Effector memory CD8-positive, alpha-beta T cell (primary cell): ENCODE measurements around the gene EHF.
A peak's percentile ranks its signal among the peaks of the same experiment; 100 is the strongest.

ENCODE experiments used
- ATAC-seq: fragments of 150-1000 bp; cut with Tn5 transposase; replicated peaks from 2 replicates; pipeline ENCODE4 v1.10.0; 2021; ENCODE audit warnings: mild to moderate bottlenecking, moderate library complexity
- DNase-seq, 3 experiments: peaks; one replicate each; pipeline ENCODE4 v3.0.0; 2021
- H3K27ac Mint-ChIP-seq, 2 donors: one replicate each; pipeline ENCODE4 v1.8.0; 2022; ENCODE audit warnings: mild to moderate bottlenecking in 2 of 2, mixed read lengths in 2 of 2, moderate library complexity in 2 of 2
- H3K27me3 Mint-ChIP-seq, 2 donors: one replicate each; pipeline ENCODE4 v1.8.0; 2022; ENCODE audit warnings: mixed read lengths in 2 of 2
- H3K36me3 Mint-ChIP-seq: one replicate; pipeline ENCODE4 v1.8.0; 2022; ENCODE audit warnings: mild to moderate bottlenecking, moderate library complexity, mixed read lengths; ENCODE audit not compliant: insufficient read depth
- H3K4me1 Mint-ChIP-seq, 2 donors: one replicate each; pipeline ENCODE4 v1.8.0; 2022; ENCODE audit warnings: low read depth in 2 of 2, mixed read lengths in 2 of 2
- H3K4me3 Mint-ChIP-seq, 2 donors: one replicate each; pipeline ENCODE4 v1.8.0; 2022; ENCODE audit warnings: mild to moderate bottlenecking in 2 of 2, mixed read lengths in 2 of 2, moderate library complexity in 2 of 2
- H3K9me3 Mint-ChIP-seq, 2 donors: one replicate each; pipeline ENCODE4 v1.8.0; 2022; ENCODE audit warnings: mixed read lengths in 2 of 2

EHF gene

DNA sequence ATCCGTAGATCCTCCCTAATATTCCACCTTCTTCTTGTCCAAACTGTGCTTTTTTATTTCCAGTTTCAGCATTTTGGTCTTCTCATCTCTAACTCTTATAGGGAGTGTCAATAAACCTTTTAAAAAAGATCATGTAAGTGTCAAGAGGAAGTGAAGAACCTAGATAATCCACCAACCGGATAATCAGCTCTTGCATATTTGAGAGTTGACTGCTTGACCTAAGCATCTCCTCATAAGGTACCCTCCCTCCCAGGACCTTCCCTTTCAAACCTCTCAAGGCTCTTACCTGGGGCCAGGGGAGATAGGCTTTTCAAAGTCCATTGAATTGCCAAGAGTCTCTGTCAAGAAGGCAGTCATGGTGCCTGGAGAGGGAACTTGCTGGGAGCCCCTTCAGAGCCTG is 691 bp upstream of the EHF start:
- H3K27me3 Mint-ChIP-seq, result peaks cover 50 to 54% of the 10 kb centered on the region in 2 donors
- H3K9me3 Mint-ChIP-seq, result no peaks in the 10 kb centered on the region
- DNase-seq (no peak), ATAC-seq (no peak)
- no peak overlapping the region for H3K4me3 Mint-ChIP-seq
- H3K36me3 Mint-ChIP-seq, result peaks cover 4% of the 10 kb centered on the region
- peaks cover 6 to 17% of the 10 kb centered on the region in 2 donors for H3K4me1 Mint-ChIP-seq
- no peak overlapping the region for H3K27ac Mint-ChIP-seq

DNA sequence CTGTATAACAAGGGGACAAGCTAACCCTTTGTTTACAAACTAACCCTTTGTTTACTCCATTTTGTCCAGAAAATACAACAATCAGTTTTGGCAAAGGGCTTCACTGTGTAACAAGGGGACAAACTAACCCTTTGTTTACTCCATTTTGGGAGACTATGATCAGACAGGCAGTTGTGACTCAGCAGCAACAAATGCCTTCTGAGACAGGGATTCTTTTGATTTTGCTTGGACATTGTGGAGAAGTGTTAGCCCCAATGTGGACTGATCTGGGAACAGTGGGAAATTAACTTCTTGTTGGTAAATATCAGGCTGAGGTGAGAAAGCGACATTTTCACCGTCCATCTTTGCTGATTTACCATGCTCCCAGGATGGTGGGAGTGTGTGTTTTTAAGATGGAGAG is 983 bp downstream of the EHF start:
- Mint-ChIP-seq H3K36me3 (peaks cover 4% of the 10 kb centered on the region), H3K4me1 (peaks cover 7 to 17% of the 10 kb centered on the region in 2 donors), H3K9me3 (no peaks in the 10 kb centered on the region), H3K27ac (no peak overlapping the region), H3K27me3 (peaks cover 65 to 66% of the 10 kb centered on the region in 2 donors), H3K4me3 (no peak overlapping the region)
- no peak for ATAC-seq
- no peak for DNase-seq

DNA sequence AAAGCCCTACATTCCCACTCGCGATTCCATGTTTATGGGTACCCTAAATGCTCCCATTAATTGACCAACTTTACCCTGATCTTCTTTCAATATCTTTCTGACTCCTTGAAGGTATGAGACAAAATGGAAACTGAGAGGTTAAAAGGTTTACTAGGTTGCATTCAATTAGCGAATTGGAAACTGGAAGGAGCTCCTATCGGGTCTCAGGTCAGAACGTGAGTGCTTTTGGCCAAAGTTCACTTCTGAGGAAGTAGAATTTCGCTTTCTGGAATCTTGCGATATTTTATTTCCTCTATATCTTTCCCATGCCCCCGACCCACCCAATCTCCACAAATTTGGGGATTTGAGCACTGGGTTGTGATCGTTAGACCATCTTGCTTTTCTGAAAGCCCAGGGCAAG is 2.6 kb downstream of the EHF start:
- Mint-ChIP-seq H3K27ac (no peak overlapping the region), H3K36me3 (peaks cover 4% of the 10 kb centered on the region), H3K4me1 (peaks cover 7 to 17% of the 10 kb centered on the region in 2 donors), H3K27me3 (peaks cover 66% of the 10 kb centered on the region in 2 donors), H3K4me3 (peak overlapping the region; percentile 64 to 71), H3K9me3 (no peaks in the 10 kb centered on the region)
- no peak for ATAC-seq
- no peak for DNase-seq

DNA sequence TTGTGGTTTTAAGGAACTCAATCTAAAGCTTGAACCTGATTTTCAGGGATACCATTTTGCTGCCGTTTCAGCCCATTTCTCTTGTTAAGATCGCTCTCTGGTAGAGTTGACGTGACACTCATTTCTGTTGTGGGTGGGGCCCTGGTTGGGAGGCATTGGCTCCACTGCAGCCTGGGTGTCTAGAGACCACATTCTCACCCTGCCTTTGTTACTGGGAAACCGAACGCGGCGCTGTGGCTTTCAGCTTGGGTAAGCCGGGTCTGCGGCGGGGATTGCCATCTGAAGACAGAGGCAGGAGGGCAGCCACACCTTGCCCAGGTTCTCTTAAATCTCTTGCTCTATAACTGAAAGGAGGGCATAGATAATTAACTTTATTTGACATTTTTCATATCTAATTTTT is 3.2 kb downstream of the EHF start:
- Mint-ChIP-seq H3K36me3 (peaks cover 4% of the 10 kb centered on the region), H3K27ac (peak overlapping the region in 1 of 2 donors; percentile 50), H3K4me1 (peaks cover 7 to 17% of the 10 kb centered on the region in 2 donors), H3K27me3 (peaks cover 66 to 71% of the 10 kb centered on the region in 2 donors), H3K4me3 (peak overlapping the region; percentile 64 to 71), H3K9me3 (no peaks in the 10 kb centered on the region)
- DNase-seq, result peak; percentile 58 to 65 (median 65)
- ATAC-seq, result peak; percentile 98

DNA sequence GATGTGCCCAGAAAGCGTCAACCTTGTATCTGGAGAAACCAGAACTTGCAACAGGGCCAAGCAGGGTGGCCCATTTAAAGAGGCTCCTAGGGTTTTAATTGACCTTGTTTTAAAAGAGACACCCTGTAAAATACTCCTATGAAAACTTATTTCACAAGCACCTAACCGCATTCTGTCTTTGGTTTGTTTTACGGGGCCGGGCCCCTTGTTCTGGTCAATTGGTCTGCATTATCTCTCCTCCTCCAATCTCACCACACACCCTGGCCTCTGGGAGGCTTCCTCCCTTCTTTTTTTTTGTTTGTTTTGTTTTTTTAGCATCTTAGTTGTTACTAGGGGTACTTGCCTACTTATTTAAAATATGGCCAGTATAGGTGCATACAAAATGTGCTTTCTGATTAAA is 4.7 kb downstream of the EHF start:
- H3K36me3 Mint-ChIP-seq, result peaks cover 4% of the 10 kb centered on the region
- peaks cover 51 to 71% of the 10 kb centered on the region in 2 donors for H3K27me3 Mint-ChIP-seq
- no peak overlapping the region for H3K27ac Mint-ChIP-seq
- no peak overlapping the region for H3K4me3 Mint-ChIP-seq
- peaks cover 7 to 17% of the 10 kb centered on the region in 2 donors for H3K4me1 Mint-ChIP-seq
- ATAC-seq (no peak), DNase-seq (no peak)
- H3K9me3 Mint-ChIP-seq, result no peaks in the 10 kb centered on the region

DNA sequence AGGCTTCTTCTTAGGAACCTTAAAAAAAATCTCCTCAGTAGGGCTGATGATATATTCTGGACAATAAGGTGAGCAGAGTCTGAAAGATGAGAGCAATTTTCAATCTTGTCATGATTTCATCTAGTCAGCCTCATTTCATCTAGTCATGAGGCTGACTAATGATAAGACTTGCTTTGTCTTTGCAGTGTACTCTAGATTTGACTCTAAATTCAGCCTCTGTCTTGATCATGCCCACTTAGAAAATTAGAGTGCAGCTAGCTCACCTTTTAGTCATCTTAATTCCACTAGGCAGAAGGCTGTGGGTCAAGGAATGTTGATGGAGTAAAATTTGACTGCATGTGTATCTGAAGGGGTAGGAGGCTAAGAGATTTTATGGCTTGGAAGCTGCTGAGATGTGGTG is 5.5 kb downstream of the EHF start:
- Mint-ChIP-seq H3K27ac (no peak overlapping the region), H3K4me1 (peaks cover 7 to 17% of the 10 kb centered on the region in 2 donors), H3K9me3 (no peaks in the 10 kb centered on the region), H3K4me3 (no peak overlapping the region), H3K27me3 (peaks cover 45 to 66% of the 10 kb centered on the region in 2 donors), H3K36me3 (peaks cover 4% of the 10 kb centered on the region)
- ATAC-seq, result no peak
- DNase-seq, result no peak

DNA sequence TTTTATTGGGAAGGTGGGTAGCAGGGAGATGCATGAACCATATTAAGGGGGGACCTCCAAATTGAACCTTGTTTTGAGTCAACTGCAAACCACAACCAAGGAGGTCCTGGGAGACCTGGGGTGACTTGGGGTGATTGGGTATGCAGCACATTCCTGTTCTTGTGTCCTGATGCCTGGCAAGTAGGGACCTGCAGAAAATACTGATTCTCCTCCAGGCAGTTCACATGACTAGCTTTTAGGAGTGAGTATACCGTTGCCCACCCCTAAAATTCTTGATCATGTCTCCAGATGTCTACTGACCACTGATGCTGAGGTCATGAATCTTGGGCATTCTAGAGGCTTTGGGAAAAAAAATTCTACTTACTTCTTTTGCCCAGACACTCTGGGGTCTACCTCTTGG is 6.3 kb downstream of the EHF start:
- H3K27ac Mint-ChIP-seq, result no peak overlapping the region
- H3K4me3 Mint-ChIP-seq, result no peak overlapping the region
- H3K27me3 Mint-ChIP-seq, result peaks cover 37 to 66% of the 10 kb centered on the region in 2 donors
- no peak for ATAC-seq
- DNase-seq, result no peak
- H3K4me1 Mint-ChIP-seq, result peaks cover 7 to 17% of the 10 kb centered on the region in 2 donors
- H3K36me3 Mint-ChIP-seq, result peaks cover 4% of the 10 kb centered on the region
- no peaks in the 10 kb centered on the region for H3K9me3 Mint-ChIP-seq

DNA sequence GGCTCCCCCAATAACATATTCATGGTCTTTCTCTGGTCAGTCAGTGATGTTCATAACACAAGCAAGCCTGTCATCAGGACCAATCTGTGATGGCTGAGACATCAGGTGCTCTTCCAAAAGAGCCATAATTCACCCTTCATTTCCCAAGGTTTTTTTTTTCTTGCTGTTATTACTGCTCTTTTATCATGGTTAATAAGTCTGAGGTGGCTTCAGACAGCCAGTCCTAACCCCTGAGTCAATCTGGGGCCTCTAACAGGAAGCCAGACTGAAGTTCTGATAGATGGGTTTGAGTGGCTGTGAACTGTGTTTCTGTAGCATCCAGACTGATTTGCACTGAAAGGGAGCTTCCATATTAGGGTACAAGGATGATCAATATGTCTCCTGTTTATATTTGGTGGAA is 8.8 kb downstream of the EHF start:
- Mint-ChIP-seq H3K27me3 (peaks cover 18 to 47% of the 10 kb centered on the region in 2 donors), H3K4me1 (peaks cover 9 to 15% of the 10 kb centered on the region in 2 donors), H3K36me3 (no peaks in the 10 kb centered on the region), H3K27ac (no peak overlapping the region), H3K4me3 (no peak overlapping the region), H3K9me3 (no peaks in the 10 kb centered on the region)
- no peak for DNase-seq
- no peak for ATAC-seq

DNA sequence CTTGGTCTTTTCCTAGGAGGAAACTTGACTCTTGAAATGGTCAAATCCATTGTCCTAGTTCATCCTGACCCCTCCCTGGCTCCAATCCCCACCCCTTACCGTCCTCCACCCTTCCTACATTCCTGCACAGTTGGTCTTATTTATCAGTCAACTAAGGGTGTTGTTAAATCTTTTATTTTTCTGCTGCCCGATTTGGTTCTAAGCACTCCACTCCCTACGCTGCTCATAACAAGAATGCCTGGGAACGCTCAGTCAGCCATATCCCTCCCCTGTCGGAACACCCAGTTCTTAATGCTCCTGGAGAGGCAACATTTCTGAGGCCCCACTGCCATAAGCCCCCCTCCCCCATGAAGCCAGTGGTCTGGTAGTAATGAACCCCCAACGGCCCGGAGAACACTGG is 9.7 kb downstream of the EHF start:
- ATAC-seq (no peak), DNase-seq (no peak)
- peaks cover 8 to 13% of the 10 kb centered on the region in 2 donors for H3K4me1 Mint-ChIP-seq
- peaks cover 10 to 39% of the 10 kb centered on the region in 2 donors for H3K27me3 Mint-ChIP-seq
- H3K4me3 Mint-ChIP-seq, result no peak overlapping the region
- no peaks in the 10 kb centered on the region for H3K9me3 Mint-ChIP-seq
- no peaks in the 10 kb centered on the region for H3K36me3 Mint-ChIP-seq
- no peak overlapping the region for H3K27ac Mint-ChIP-seq

DNA sequence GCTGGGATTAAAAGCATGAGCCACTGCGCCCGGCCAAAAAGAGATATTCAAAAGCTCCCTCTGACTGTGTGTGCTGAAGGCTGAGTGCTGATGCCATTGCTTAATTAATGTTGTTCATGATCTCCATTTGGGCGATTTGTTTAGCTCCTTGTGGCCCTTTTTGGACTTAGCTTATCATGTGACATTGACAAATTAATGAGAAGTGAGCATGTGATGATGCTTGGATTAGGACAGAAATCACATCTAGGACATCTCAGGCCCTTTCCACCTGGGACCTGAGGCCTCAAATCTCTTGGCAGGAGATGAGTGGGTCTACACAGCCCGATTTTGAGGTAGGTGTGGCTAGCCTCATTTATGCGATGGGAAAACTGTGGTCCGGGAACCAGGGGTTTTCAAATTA is 10.4 kb downstream of the EHF start:
- Mint-ChIP-seq H3K36me3 (no peaks in the 10 kb centered on the region), H3K4me3 (no peak overlapping the region), H3K27ac (no peak overlapping the region), H3K9me3 (no peaks in the 10 kb centered on the region), H3K27me3 (peaks cover 5 to 32% of the 10 kb centered on the region in 2 donors), H3K4me1 (peaks cover 8 to 13% of the 10 kb centered on the region in 2 donors)
- DNase-seq (no peak), ATAC-seq (no peak)

DNA sequence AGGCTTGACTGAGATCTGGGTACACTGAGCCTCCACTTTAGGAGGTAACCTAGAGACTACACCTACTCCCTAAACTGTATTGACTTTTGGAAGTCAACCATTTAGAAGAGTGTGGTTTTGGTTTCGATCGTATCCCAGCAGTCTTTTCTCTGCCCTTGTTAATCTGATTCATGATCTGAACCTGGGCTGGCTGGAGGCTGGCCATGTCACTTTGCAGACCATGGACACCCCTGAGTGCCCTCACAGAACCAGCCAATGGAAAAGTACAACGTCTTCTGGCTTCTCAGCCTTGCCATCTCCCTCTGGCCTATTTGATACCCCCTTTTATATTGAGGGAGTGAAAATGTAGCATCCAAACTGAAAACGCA is 10.8 kb downstream of the EHF start:
- Mint-ChIP-seq H3K4me3 (no peak overlapping the region), H3K27ac (no peak overlapping the region), H3K9me3 (no peaks in the 10 kb centered on the region), H3K4me1 (peaks cover 8 to 13% of the 10 kb centered on the region in 2 donors), H3K36me3 (no peaks in the 10 kb centered on the region), H3K27me3 (peaks cover 3 to 27% of the 10 kb centered on the region in 2 donors)
- no peak for DNase-seq
- no peak for ATAC-seq

DNA sequence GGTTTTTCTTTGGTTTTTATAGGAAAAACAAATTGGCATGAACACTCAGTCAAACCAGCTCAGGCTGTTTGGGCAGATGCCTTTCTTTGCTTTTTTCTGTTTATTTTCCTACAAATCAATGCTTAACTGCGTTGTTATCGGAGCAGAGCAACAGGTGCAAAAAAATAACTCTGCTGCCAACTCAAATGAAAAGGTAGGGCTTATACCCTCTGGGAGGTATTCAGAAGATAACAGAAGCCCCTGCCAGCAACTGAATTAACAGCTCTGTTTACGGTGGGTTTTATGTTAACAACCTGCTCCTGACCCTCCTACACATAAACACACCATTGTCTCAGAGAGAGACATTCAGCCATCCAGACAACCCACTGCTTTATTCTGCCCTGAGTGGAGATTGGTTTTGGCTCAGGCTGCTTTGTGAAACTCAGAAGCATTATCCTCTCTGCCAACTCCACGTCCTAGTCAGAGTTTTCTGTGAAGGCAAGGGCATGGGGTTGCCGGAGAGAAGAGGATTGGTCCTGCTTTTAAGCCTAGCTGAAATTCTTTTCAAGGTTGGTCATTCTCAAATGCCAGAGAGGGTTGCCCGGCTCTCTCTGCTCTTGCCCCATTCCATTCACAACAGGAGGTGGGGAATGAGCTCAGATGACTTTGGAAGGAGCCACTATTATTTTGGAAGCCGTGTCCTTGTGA is 11.4 kb downstream of the EHF start:
- H3K9me3 Mint-ChIP-seq, result no peaks in the 10 kb centered on the region
- H3K4me3 Mint-ChIP-seq, result no peak overlapping the region
- peaks cover 8 to 13% of the 10 kb centered on the region in 2 donors for H3K4me1 Mint-ChIP-seq
- ATAC-seq (no peak), DNase-seq (no peak)
- no peaks in the 10 kb centered on the region for H3K36me3 Mint-ChIP-seq
- peaks cover 0 to 26% of the 10 kb centered on the region in 2 donors for H3K27me3 Mint-ChIP-seq
- no peak overlapping the region for H3K27ac Mint-ChIP-seq

DNA sequence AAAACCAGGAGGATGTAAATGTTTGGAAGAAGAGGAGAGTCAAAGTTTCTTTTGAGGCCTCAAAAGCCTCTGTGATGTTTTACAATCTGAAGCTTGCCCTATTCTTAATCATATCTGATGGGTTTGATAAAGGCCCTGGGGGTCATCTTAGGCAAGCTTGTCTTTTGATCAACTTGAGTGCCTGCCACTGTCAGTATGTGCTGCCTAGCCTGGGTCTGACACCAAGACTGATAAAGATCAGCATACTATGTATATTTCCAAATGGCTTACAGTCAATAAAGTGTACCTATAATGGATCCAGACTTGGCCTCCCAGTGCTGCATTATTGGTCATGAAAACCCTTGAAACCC is 12.7 kb downstream of the EHF start:
- ATAC-seq, result no peak
- DNase-seq, result no peak
- Mint-ChIP-seq H3K4me3 (no peak overlapping the region), H3K27me3 (peaks cover 0 to 35% of the 10 kb centered on the region in 2 donors), H3K9me3 (no peaks in the 10 kb centered on the region), H3K27ac (peak overlapping the region in 1 of 2 donors; percentile 13), H3K4me1 (peaks cover 8 to 13% of the 10 kb centered on the region in 2 donors), H3K36me3 (no peaks in the 10 kb centered on the region)

DNA sequence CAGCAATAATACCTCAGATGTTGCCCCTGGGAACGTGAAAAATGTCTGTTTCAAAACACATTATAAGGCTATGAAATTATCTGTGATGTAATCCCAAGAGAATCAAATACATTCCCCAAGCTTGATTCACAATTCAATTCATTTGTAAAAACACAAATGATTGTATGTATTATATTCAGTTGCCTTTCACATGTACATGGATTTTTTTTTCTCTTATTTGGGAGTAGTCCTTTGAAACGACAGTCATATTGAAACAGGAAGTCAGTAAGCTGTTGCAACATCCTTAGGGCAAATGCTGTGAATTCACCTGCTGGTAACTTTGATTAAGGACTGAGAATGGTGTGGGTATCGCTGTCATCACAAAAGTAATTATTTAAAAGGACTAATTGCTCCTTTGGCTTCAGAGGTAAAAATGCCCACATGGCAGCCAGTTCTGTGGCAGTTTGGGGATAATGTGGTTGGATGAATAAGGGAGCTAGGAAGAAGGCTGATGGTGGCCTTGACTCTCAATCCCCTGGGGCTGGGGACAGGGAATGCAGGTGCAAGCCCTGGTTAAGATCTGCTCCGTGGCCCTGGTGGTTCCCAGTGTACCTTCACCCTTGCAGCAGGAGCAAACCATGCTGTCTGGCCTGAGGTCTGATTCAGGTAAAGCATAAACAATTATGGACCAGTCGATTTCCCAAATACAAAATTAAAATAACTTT is 13.2 kb downstream of the EHF start:
- peaks cover 8 to 13% of the 10 kb centered on the region in 2 donors for H3K4me1 Mint-ChIP-seq
- no peak overlapping the region for H3K4me3 Mint-ChIP-seq
- H3K27me3 Mint-ChIP-seq, result peaks cover under 1 to 35% of the 10 kb centered on the region in 2 donors
- DNase-seq (no peak), ATAC-seq (peak; percentile 70)
- peak overlapping the region in 1 of 2 donors; percentile 13 for H3K27ac Mint-ChIP-seq
- no peaks in the 10 kb centered on the region for H3K36me3 Mint-ChIP-seq
- H3K9me3 Mint-ChIP-seq, result no peaks in the 10 kb centered on the region
